ENCODE results near the gene PILRA. TPM values are rescaled to one million over a fixed set of nuclear protein-coding genes. Genes with fewer than 3 reads are reported as not detected.

PILRA gene
- total and polyA plus RNA-seq, 2 experiments from 2014 or later = 0.38 to 5.3 TPM

DNA sequence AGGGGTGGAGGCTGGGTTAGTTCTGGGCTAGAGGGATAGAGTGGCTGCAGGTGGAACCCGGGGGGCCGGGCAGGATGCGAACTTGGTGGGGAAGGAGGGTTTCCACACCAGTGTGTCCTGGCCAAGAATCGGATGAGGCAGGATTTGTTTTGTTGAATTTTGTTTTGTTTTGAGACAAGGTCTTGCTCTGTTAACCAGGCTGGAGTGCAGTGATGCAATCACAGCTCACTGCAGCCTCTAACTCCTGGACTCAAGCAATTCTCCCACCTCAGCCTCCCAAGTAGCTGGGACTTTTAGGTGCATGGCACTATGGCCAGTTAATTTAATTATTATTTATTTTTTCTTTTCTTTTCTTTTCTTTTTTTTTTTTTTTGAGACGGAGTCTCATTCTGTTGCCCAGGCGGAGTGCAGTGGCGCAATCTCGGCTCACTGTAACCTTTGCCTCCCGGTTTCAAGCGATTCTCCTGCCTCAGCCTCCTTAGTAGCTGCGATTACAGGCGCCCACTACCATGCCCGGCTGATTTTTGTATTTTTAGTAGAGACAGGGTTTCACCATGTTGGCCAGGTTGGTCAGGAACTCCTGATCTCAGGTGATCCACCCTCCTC is 76.0 kb downstream of the PILRA start (continued):
- no peak for TF ChIP-seq ZNF331 (CRISPR knock-in tag; IDR thresholded peaks at IDR 0.05; ENCODE audit: low read depth)
- TF ChIP-seq, protein P1, sequence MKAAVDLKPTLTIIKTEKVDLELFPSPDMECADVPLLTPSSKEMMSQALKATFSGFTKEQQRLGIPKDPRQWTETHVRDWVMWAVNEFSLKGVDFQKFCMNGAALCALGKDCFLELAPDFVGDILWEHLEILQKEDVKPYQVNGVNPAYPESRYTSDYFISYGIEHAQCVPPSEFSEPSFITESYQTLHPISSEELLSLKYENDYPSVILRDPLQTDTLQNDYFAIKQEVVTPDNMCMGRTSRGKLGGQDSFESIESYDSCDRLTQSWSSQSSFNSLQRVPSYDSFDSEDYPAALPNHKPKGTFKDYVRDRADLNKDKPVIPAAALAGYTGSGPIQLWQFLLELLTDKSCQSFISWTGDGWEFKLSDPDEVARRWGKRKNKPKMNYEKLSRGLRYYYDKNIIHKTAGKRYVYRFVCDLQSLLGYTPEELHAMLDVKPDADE (IDR thresholded peaks at IDR 0.05) = no peak
- TF ChIP-seq EZH2phosphoT487 (IDR thresholded peaks at IDR 0.05; ENCODE audit: unreplicated experiment) = no peak
- TF ChIP-seq POLR2AphosphoS5 (IDR thresholded peaks at IDR 0.05; ENCODE audit: low read depth) = no peak

Small RNA genes within 50 kb of the gene (small RNA-seq; reads per million reads assigned to genes)
- not detected for gene RF00019 (ENCODE audit: low replicate concordance)

Other genes with a start within 250 kb of the PILRA start
- gene MBLAC1, start 246.5 kb upstream of the PILRA start, total RNA-seq (2014; rRNA removed; shearing (Covaris generic)) = 5.0 and 5.7 TPM in 2 replicates
- gene MBLAC1, start 246.5 kb upstream of the PILRA start, polyA plus RNA-seq (2016; fragmentation: Nextera tagmentation; extraction: Ambion mirVana) = 2.4 and 2.7 TPM in 2 replicates
- gene LAMTOR4, start 224.6 kb upstream of the PILRA start, total RNA-seq (2014; rRNA removed; shearing (Covaris generic)) = 138 and 145 TPM in 2 replicates
- 329 and 333 TPM in 2 replicates for gene LAMTOR4, start 224.6 kb upstream of the PILRA start, polyA plus RNA-seq (2016; fragmentation: Nextera tagmentation; extraction: Ambion mirVana)
- gene TRAPPC14, start 214.8 kb upstream of the PILRA start, total RNA-seq (2014; rRNA removed; shearing (Covaris generic)) = 12.3 and 15.7 TPM in 2 replicates
- gene TRAPPC14, start 214.8 kb upstream of the PILRA start, polyA plus RNA-seq (2016; fragmentation: Nextera tagmentation; extraction: Ambion mirVana) = 9.3 and 9.8 TPM in 2 replicates
- gene GAL3ST4, start 204.9 kb upstream of the PILRA start, total RNA-seq (2014; rRNA removed; shearing (Covaris generic)) = 3.4 and 6.3 TPM in 2 replicates
- gene GAL3ST4, start 204.9 kb upstream of the PILRA start, polyA plus RNA-seq (2016; fragmentation: Nextera tagmentation; extraction: Ambion mirVana) = 2.1 and 3.1 TPM in 2 replicates
- gene GPC2, start 196.1 kb upstream of the PILRA start, total RNA-seq (2014; rRNA removed; shearing (Covaris generic)) = 48.8 and 53.6 TPM in 2 replicates
- 9.8 and 10.7 TPM in 2 replicates for gene GPC2, start 196.1 kb upstream of the PILRA start, polyA plus RNA-seq (2016; fragmentation: Nextera tagmentation; extraction: Ambion mirVana)
- gene STAG3, start 195.6 kb upstream of the PILRA start, total RNA-seq (2014; rRNA removed; shearing (Covaris generic)) = 3.4 and 4.6 TPM in 2 replicates
- gene STAG3, start 195.6 kb upstream of the PILRA start, polyA plus RNA-seq (2016; fragmentation: Nextera tagmentation; extraction: Ambion mirVana) = 4.1 and 4.7 TPM in 2 replicates
- not detected in 2 replicates for gene PVRIG, start 153.5 kb upstream of the PILRA start, total RNA-seq (2014; rRNA removed; shearing (Covaris generic))
- 1.1 TPM in 1 of 2 replicates, not detected in the other for gene PVRIG, start 153.5 kb upstream of the PILRA start, polyA plus RNA-seq (2016; fragmentation: Nextera tagmentation; extraction: Ambion mirVana)
- gene SPDYE3, start 65.8 kb upstream of the PILRA start, total RNA-seq (2014; rRNA removed; shearing (Covaris generic)) = not detected in 2 replicates
- 3.6 and 4.1 TPM in 2 replicates for gene SPDYE3, start 65.8 kb upstream of the PILRA start, polyA plus RNA-seq (2016; fragmentation: Nextera tagmentation; extraction: Ambion mirVana)
- gene PILRB, start 15.4 kb upstream of the PILRA start, total RNA-seq (2014; rRNA removed; shearing (Covaris generic)) = 21.6 and 43.0 TPM in 2 replicates
- gene PILRB, start 15.4 kb upstream of the PILRA start, polyA plus RNA-seq (2016; fragmentation: Nextera tagmentation; extraction: Ambion mirVana) = 25.3 and 25.5 TPM in 2 replicates
- 0.59 and 1.0 TPM in 2 replicates for gene ZCWPW1, start 55.2 kb downstream of the PILRA start, total RNA-seq (2014; rRNA removed; shearing (Covaris generic))
- gene ZCWPW1, start 55.2 kb downstream of the PILRA start, polyA plus RNA-seq (2016; fragmentation: Nextera tagmentation; extraction: Ambion mirVana) = 2.7 and 4.3 TPM in 2 replicates
- 21.7 and 32.6 TPM in 2 replicates for gene MEPCE, start 56.3 kb downstream of the PILRA start, total RNA-seq (2014; rRNA removed; shearing (Covaris generic))
- 10.0 and 11.4 TPM in 2 replicates for gene MEPCE, start 56.3 kb downstream of the PILRA start, polyA plus RNA-seq (2016; fragmentation: Nextera tagmentation; extraction: Ambion mirVana)
- 47.8 and 58.9 TPM in 2 replicates for gene PPP1R35, start 63.0 kb downstream of the PILRA start, total RNA-seq (2014; rRNA removed; shearing (Covaris generic))
- gene PPP1R35, start 63.0 kb downstream of the PILRA start, polyA plus RNA-seq (2016; fragmentation: Nextera tagmentation; extraction: Ambion mirVana) = 89.3 and 106 TPM in 2 replicates
- gene SPACDR, start 90.8 kb downstream of the PILRA start, total RNA-seq (2014; rRNA removed; shearing (Covaris generic)) = 0.52 TPM in 1 of 2 replicates, not detected in the other
- gene SPACDR, start 90.8 kb downstream of the PILRA start, polyA plus RNA-seq (2016; fragmentation: Nextera tagmentation; extraction: Ambion mirVana) = 0.42 TPM in 1 of 2 replicates, not detected in the other
- 22.6 and 24.9 TPM in 2 replicates for gene TSC22D4, start 105.7 kb downstream of the PILRA start, total RNA-seq (2014; rRNA removed; shearing (Covaris generic))
- 14.6 and 16.4 TPM in 2 replicates for gene TSC22D4, start 105.7 kb downstream of the PILRA start, polyA plus RNA-seq (2016; fragmentation: Nextera tagmentation; extraction: Ambion mirVana)
- 2.3 and 4.9 TPM in 2 replicates for gene NYAP1, start 110.4 kb downstream of the PILRA start, total RNA-seq (2014; rRNA removed; shearing (Covaris generic))
- 0.19 and 0.49 TPM in 2 replicates for gene NYAP1, start 110.4 kb downstream of the PILRA start, polyA plus RNA-seq (2016; fragmentation: Nextera tagmentation; extraction: Ambion mirVana)
- gene AGFG2, start 165.7 kb downstream of the PILRA start, total RNA-seq (2014; rRNA removed; shearing (Covaris generic)) = 2.4 and 8.9 TPM in 2 replicates
- 2.2 and 2.3 TPM in 2 replicates for gene AGFG2, start 165.7 kb downstream of the PILRA start, polyA plus RNA-seq (2016; fragmentation: Nextera tagmentation; extraction: Ambion mirVana)
- gene SAP25, start 200.4 kb downstream of the PILRA start, total RNA-seq (2014; rRNA removed; shearing (Covaris generic)) = 2.0 and 4.1 TPM in 2 replicates
- gene SAP25, start 200.4 kb downstream of the PILRA start, polyA plus RNA-seq (2016; fragmentation: Nextera tagmentation; extraction: Ambion mirVana) = 3.8 and 3.9 TPM in 2 replicates
- 51.0 and 51.5 TPM in 2 replicates for gene LRCH4, start 212.6 kb downstream of the PILRA start, total RNA-seq (2014; rRNA removed; shearing (Covaris generic))
- 21.4 and 21.8 TPM in 2 replicates for gene LRCH4, start 212.6 kb downstream of the PILRA start, polyA plus RNA-seq (2016; fragmentation: Nextera tagmentation; extraction: Ambion mirVana)
- gene FBXO24, start 212.8 kb downstream of the PILRA start, total RNA-seq (2014; rRNA removed; shearing (Covaris generic)) = 0.70 and 2.4 TPM in 2 replicates
- gene FBXO24, start 212.8 kb downstream of the PILRA start, polyA plus RNA-seq (2016; fragmentation: Nextera tagmentation; extraction: Ambion mirVana) = 0.82 and 2.1 TPM in 2 replicates
- gene PCOLCE, start 228.9 kb downstream of the PILRA start, total RNA-seq (2014; rRNA removed; shearing (Covaris generic)) = 33.3 and 45.5 TPM in 2 replicates
- gene PCOLCE, start 228.9 kb downstream of the PILRA start, polyA plus RNA-seq (2016; fragmentation: Nextera tagmentation; extraction: Ambion mirVana) = 70.4 and 81.2 TPM in 2 replicates
- gene MOSPD3, start 239.1 kb downstream of the PILRA start, total RNA-seq (2014; rRNA removed; shearing (Covaris generic)) = 15.1 and 15.3 TPM in 2 replicates
- 18.6 and 23.5 TPM in 2 replicates for gene MOSPD3, start 239.1 kb downstream of the PILRA start, polyA plus RNA-seq (2016; fragmentation: Nextera tagmentation; extraction: Ambion mirVana)